Neural progenitor cell (in vitro differentiated cells): Measurements from ENCODE around the gene BMP15.

Experiments
- EZH2 ChIP-seq: fragments of 200-600 bp; sonication (generic); IDR thresholded peaks from 2 replicates; pipeline ENCODE4 v1.6.1; 2017; ENCODE audit warnings: antibody characterized with exemption, mild to moderate bottlenecking, moderate library complexity
- EZH2phosphoT487 ChIP-seq: fragments of 200-600 bp; sonication (generic); IDR thresholded peaks from 2 replicates; pipeline ENCODE4 v1.6.1; 2017; ENCODE audit warnings: antibody characterized with exemption
- TF ChIP-seq, protein P1 (sequence below): fragments of 200-600 bp; sonication (generic); IDR thresholded peaks from 2 replicates; pipeline ENCODE4 v1.5.1; 2017; ENCODE audit warnings: antibody characterized with exemption, mild to moderate bottlenecking

DNA sequence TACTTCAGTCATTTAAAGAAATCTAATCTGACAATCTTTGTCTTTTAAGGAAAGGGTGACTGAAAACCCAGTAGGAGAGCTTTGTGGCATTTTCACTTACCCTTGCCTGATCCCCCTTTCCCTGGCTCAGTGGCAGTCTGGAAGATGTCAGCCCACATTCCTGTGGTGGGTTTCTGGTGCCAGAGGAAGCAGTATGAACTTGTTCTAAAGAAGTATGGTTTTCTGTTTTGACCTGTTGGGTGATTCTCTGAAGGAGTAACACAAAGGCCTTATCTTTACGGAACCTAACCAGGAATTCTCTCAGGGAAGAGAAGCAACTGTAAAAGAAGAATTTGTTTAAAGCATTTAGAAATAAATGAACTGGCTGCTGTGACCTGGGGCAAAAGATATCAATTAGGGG lies 41.9 kb downstream of the BMP15 start:
- TF ChIP-seq, protein P1, sequence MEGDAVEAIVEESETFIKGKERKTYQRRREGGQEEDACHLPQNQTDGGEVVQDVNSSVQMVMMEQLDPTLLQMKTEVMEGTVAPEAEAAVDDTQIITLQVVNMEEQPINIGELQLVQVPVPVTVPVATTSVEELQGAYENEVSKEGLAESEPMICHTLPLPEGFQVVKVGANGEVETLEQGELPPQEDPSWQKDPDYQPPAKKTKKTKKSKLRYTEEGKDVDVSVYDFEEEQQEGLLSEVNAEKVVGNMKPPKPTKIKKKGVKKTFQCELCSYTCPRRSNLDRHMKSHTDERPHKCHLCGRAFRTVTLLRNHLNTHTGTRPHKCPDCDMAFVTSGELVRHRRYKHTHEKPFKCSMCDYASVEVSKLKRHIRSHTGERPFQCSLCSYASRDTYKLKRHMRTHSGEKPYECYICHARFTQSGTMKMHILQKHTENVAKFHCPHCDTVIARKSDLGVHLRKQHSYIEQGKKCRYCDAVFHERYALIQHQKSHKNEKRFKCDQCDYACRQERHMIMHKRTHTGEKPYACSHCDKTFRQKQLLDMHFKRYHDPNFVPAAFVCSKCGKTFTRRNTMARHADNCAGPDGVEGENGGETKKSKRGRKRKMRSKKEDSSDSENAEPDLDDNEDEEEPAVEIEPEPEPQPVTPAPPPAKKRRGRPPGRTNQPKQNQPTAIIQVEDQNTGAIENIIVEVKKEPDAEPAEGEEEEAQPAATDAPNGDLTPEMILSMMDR, result no peak
- TF ChIP-seq EZH2 (no peak), EZH2phosphoT487 (no peak)
